Adrenal gland (tissue), 12 donors: Measurements from ENCODE around the gene RNF187. TPM values are rescaled to one million over a fixed set of nuclear protein-coding genes. Genes with fewer than 3 reads are reported as not detected.

Experiments
- DNase-seq, 7 donors: peaks; one replicate each; pipeline ENCODE4 v3.0.0-alpha.2; 2019 to 2020
- H3K27ac ChIP-seq, 5 donors: fragments of 200-600 bp; sonication (generic) in 4 of 5; 1 replicate in 3 of 5; 2 replicates in 2 of 5; pipeline versions ENCODE4 v1.5.1 to v1.8.0; 2016 to 2020; ENCODE audit warnings: mild to moderate bottlenecking in 1 of 5
- H3K27me3 ChIP-seq: fragments of 200-600 bp; 2 replicates; pipeline ENCODE4 v1.8.0; 2021
- H3K36me3 ChIP-seq, 2 donors: fragments of 200-600 bp; replicated peaks in 1 of 2; 1 replicate in 1 of 2; 2 replicates in 1 of 2; pipeline versions ENCODE4 v1.5.1 to v1.8.0; 2018 to 2022
- H3K4me1 ChIP-seq, 2 donors: fragments of 200-600 bp; replicated peaks in 1 of 2; 1 replicate in 1 of 2; 2 replicates in 1 of 2; pipeline versions ENCODE4 v1.5.1 to v1.8.0; 2018 to 2021
- H3K4me3 ChIP-seq, 4 donors: fragments of 200-600 bp; sonication (generic) in 3 of 4; one replicate each; pipeline ENCODE4 v1.5.1; 2016 to 2018
- H3K9me3 ChIP-seq, 3 donors: fragments of 200-600 bp; sonication (generic) in 1 of 3; replicated peaks in 1 of 3; 1 replicate in 2 of 3; 2 replicates in 1 of 3; pipeline versions ENCODE4 v1.5.1 to v1.8.0; 2016 to 2021
- CTCF ChIP-seq, 6 experiments: fragments of 450-650 bp in 4 of 6; fragments of 200-600 bp in 2 of 6; sonication (generic) in 1 of 6; IDR thresholded peaks; 1 replicate in 5 of 6; 2 replicates in 1 of 6; pipeline versions ENCODE4 v1.5.1 to v1.8.0; 2016 to 2021; ENCODE audit warnings: antibody characterized with exemption in 6 of 6, mild to moderate bottlenecking in 2 of 6, moderate library complexity in 1 of 6
- POLR2A ChIP-seq, 2 donors: fragments of 450-650 bp; IDR thresholded peaks; one replicate each; pipeline ENCODE4 v1.6.1; 2017; ENCODE audit warnings: antibody characterized with exemption in 2 of 2, mild to moderate bottlenecking in 2 of 2, moderate library complexity in 1 of 2
- WGBS, 4 donors: extraction: QIAGEN DNeasy Blood & Tissue Kit in 2 of 4; methylation state at CpG; one replicate each; pipeline versions ENCODE4 v1.1.5 to v1.1.7; 2013 to 2017; 5-methylcytosine and 5-hydroxymethylcytosine counted together
- intact Hi-C, 2 donors: fragments of 100-400 bp; cut with DNase I; formaldehyde crosslinking; loops; one replicate each; pipeline versions ENCODE4 v1.14.1 to v1.15.0; 2022 to 2023
- polyA plus RNA-seq, 3 donors: library from polyadenylated mRNA; stranded (reverse); fragments of 200-250 nt in 2 of 3; fragments of 350-450 nt in 1 of 3; fragmentation: Illumina TruSeq in 1 of 3; extraction: RNeasy Lipid Tissue Mini Kit (QIAGEN cat#74804) in 1 of 3; gene quantifications; one replicate each; pipeline ENCODE4 v1.2.3, GENCODE V29; 2013 to 2014
- total RNA-seq, 9 donors: library from RNA; depleted of rRNA in 4 of 9; stranded (reverse); fragments of >200 nt in 4 of 9; fragments of 120-200 nt in 1 of 9; fragmentation: NEBNext Ultra II Directional in 1 of 9; extraction: Animal tissue kit (Norgen Biotek cat#: 25700) in 1 of 9; gene quantifications; one replicate each; pipeline versions ENCODE4 v1.1.0 to v1.2.4, GENCODE V29; 2013 to 2023
- donor health status: healthy with polysubstance abuse.
- donor health status: Bipolar disorder and iron deficiency.
- donor health status: DM: yes; HTN: yes; CAD: no.
- donor health status: DM: no; HTN: no; CAD: no.
- donor health status: DM: no; HTN: no; CAD: no.
- donor health status: DM: yes; HTN: yes; CAD: no.

RNF187 gene
- total and polyA plus RNA-seq, 12 donors: 21.9 to 306 (median 149) TPM

GRCh38 chr1:228477263-228477662 lies 9.9 kb upstream of the RNF187 start:
- intact Hi-C loops: no loop called here
- no peak for DNase-seq
- WGBS, 4 donors: 82 to 93% (median 83%) methylated on average over 4 of the region's 4 CpGs
- Histone ChIP-seq H3K27ac (no peak overlapping the region), H3K27me3 (no peaks in the 10 kb centered on the region), H3K4me1 (no peaks in the 10 kb centered on the region), H3K9me3 (no peaks in the 10 kb centered on the region), H3K4me3 (no peak overlapping the region), H3K36me3 (no peaks in the 10 kb centered on the region)
- TF ChIP-seq POLR2A (IDR thresholded peaks at IDR 0.05) (no peak), CTCF (IDR thresholded peaks at IDR 0.05) (no peak)

- H3K9me3 ChIP-seq: no peaks in the 10 kb centered on the region
- no peak overlapping the region for H3K4me3 ChIP-seq
- WGBS, 4 donors: 38 to 45% (median 41%) methylated on average over 4 of the region's 4 CpGs
- H3K27me3 ChIP-seq: no peaks in the 10 kb centered on the region
- intact Hi-C loops: no loop called here
- H3K27ac ChIP-seq: no peak overlapping the region
- TF ChIP-seq CTCF (IDR thresholded peaks at IDR 0.05): no peak
- no peak for DNase-seq
- no peaks in the 10 kb centered on the region for H3K36me3 ChIP-seq
- H3K4me1 ChIP-seq: no peaks in the 10 kb centered on the region
These were observed 8.9 kb upstream of the RNF187 start for GRCh38 chr1:228478326-228478725.

- Histone ChIP-seq H3K36me3 (no peaks in the 10 kb centered on the region), H3K9me3 (no peaks in the 10 kb centered on the region), H3K4me1 (no peaks in the 10 kb centered on the region), H3K4me3 (no peak overlapping the region), H3K27me3 (no peaks in the 10 kb centered on the region), H3K27ac (no peak overlapping the region)
- WGBS, 4 donors: 54 to 65% (median 62%) methylated on average over 10 of the region's 10 CpGs
- intact Hi-C loops: no loop called here
- no peak for TF ChIP-seq CTCF (IDR thresholded peaks at IDR 0.05)
- TF ChIP-seq POLR2A (IDR thresholded peaks at IDR 0.05): no peak
- no peak for DNase-seq
These were observed 8.1 kb upstream of the RNF187 start for GRCh38 chr1:228478912-228479711.

GRCh38 chr1:228483789-228484188 lies 3.4 kb upstream of the RNF187 start:
- TF ChIP-seq CTCF (IDR thresholded peaks at IDR 0.05) (no peak), POLR2A (IDR thresholded peaks at IDR 0.05) (no peak)
- intact Hi-C loops: no loop called here
- 85 to 91% (median 87%) methylated on average over 1 of the region's 1 CpG for WGBS, 4 donors

More at GRCh38 chr1:228483789-228484188, 3.4 kb upstream of the RNF187 start:
- H3K27me3 ChIP-seq: no peaks in the 10 kb centered on the region
- H3K9me3 ChIP-seq: no peaks in the 10 kb centered on the region
- H3K4me3 ChIP-seq: no peak overlapping the region
- H3K27ac ChIP-seq: no peak overlapping the region
- peaks cover 17 to 24% of the 10 kb centered on the region in 2 donors for H3K4me1 ChIP-seq
- no peaks in the 10 kb centered on the region for H3K36me3 ChIP-seq
- DNase-seq: no peak
